Fibroblast of mammary gland (primary cell): ENCODE data around the gene NAALAD2.

Source experiments
- DNase-seq: peaks from one replicate; pipeline ENCODE4 v3.0.0-alpha.2; 2010; ENCODE audit warnings: low read depth
- H3K4me3 ChIP-seq: 2 replicates; pipeline ENCODE4 v1.5.1; 2011; ENCODE audit warnings: low read depth, mild to moderate bottlenecking, low read length, moderate library complexity; ENCODE audit not compliant: control insufficient read depth
- CTCF ChIP-seq: conservative IDR thresholded peaks from 2 replicates; pipeline ENCODE4 v1.5.1; 2011; ENCODE audit warnings: low read depth, low read length, inconsistent platforms; ENCODE audit not compliant: control insufficient read depth, insufficient read depth

The NAALAD2 gene

DNA sequence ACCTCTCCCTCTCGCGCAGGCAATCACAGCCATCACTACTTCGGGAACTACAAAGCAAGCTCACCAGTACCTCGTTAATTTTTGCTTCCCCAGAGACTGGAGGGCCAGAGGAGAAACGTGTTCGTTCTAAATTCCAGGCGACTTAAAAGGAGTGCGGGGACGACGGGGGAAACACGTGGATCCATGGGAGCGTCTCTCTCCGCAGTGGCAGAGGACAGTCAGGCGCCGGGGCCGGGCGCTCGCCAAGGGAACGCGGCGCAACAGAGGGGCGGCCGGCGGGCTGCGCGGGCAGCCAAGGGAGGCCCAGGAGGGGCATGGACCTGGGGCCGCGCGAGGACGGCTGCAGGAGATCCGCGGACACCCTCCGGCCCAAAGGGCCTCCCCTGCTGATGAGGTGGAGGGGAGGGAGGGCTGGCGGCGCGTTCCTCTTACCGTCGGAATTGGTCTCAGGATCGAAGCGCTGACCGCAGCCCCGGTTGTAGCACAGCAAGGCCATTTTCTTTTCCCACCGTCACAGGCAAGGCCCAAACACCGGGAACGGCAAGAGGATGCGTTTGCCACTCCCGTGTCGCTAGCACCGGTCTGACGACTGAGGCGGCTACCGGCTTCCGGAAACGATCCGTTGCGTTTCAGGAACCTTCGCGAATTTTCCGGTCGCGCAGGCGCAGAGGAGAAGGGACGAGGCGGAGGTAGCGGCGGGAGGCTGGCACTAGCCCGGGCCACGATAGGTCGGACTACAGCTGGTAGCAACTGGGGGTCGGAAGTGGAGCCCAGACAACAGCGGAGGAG is 88.2 kb downstream of the NAALAD2 start, which contains the start of gene CHORDC1:
CHORDC1 (minus strand) TSS at position 591 of the 789 bp plus-strand sequence; CDS start at position 496, 95 bp downstream.
- peak; percentile 71 for DNase-seq
- peak within 1 kb of the TSS; percentile 91 for H3K4me3 ChIP-seq
- TF ChIP-seq CTCF, result no peak

DNA sequence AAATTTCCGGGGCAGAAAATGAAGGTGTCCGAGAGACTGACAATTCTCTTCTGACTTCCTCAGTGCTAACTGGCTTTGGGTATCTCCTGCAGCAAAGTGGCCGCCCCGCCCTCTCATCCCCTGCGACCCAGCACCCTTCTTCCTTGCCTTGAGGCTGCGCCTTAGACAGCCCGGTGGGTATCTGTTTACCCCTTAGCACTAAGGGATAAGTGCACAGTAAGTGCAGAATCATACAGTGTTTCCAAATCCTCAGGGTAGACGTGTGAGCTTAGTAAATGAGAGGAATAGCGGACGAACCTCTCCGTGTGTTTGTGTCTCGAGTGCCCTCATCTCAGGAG is 88.8 kb downstream of the NAALAD2 start:
- H3K4me3 ChIP-seq, result peak overlapping the region; percentile 91
- DNase-seq, result no peak
- no peak for TF ChIP-seq CTCF

GRCh38 chr11:90228056-90228455 is 93.6 kb downstream of the NAALAD2 start:
- no peak for DNase-seq
- no peak for TF ChIP-seq CTCF
- H3K4me3 ChIP-seq, result no peak overlapping the region

DNA sequence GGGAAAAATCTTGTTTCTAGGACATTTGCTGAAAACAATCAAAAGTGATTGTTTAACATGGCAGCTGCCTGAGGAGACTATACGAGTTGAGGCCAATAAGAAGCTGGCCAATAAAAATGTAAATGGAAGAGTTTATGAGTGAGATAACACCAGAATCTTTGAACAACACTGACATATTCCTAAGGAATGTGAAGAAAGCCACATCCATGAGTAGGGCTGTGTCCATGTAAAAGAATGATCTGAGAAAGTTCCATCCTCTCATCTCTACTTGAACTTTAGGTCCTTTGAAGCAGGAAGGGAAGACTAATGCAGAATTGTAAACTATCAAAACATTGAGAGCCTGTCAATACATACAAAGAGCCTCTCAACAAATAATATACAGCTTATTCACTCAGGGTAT is 95.3 kb downstream of the NAALAD2 start:
- peak; percentile 27 for DNase-seq
- no peak overlapping the region for H3K4me3 ChIP-seq
- TF ChIP-seq CTCF, result no peak

GRCh38 chr11:90234977-90235376 is 100.5 kb downstream of the NAALAD2 start:
- TF ChIP-seq CTCF, result no peak
- H3K4me3 ChIP-seq, result no peak overlapping the region
- DNase-seq, result no peak

- H3K4me3 ChIP-seq, result no peak overlapping the region
- TF ChIP-seq CTCF, result no peak
- no peak for DNase-seq
These were observed 101.1 kb downstream of the NAALAD2 start for GRCh38 chr11:90235526-90235925.
